K562 (cell line): ENCODE data around the gene CYB5D1. TPM values are rescaled to one million over a fixed set of nuclear protein-coding genes. Genes with fewer than 3 reads are reported as not detected.

Experiments
- CGGBP1 ChIP-seq: fragments of 250-450 bp; sonication (Bioruptor Pico); IDR thresholded peaks from 2 replicates; pipeline ENCODE4 v1.9.0; 2021; ENCODE audit warnings: mild to moderate bottlenecking
- ELK1 ChIP-seq: sonication (generic); formaldehyde crosslinking; IDR thresholded peaks from 2 replicates; pipeline ENCODE4 v1.8.1; 2022; ENCODE audit warnings: missing genetic modification reagents
- GTF3C2 ChIP-seq: IDR thresholded peaks from 3 replicates; pipeline ENCODE4 v1.6.1; 2011; ENCODE audit warnings: borderline replicate concordance, mild to moderate bottlenecking, moderate library complexity; ENCODE audit not compliant: insufficient read length; ENCODE audit errors: extremely low read depth
- HMGN3 ChIP-seq: IDR thresholded peaks from 2 replicates; pipeline ENCODE4 v1.6.1; 2011; ENCODE audit warnings: borderline replicate concordance, low read depth, mild to moderate bottlenecking, mixed read lengths, low read length; ENCODE audit not compliant: insufficient read length; ENCODE audit errors: extremely low read depth
- KLF1 ChIP-seq: fragments of 450-650 bp; IDR thresholded peaks from 2 replicates; pipeline ENCODE4 v1.6.1; 2016; ENCODE audit warnings: missing genetic modification characterization, missing compliant biosample characterization
- NEUROD1 ChIP-seq: fragments of 150-350 bp; IDR thresholded peaks from 2 replicates; pipeline ENCODE4 v1.6.1; 2014; ENCODE audit warnings: borderline replicate concordance, low read length, low read depth; ENCODE audit not compliant: partially characterized antibody
- PHTF2 ChIP-seq: fragments of 250-450 bp; sonication (Bioruptor Pico); IDR thresholded peaks from 2 replicates; pipeline ENCODE4 v1.5.0; 2021; ENCODE audit warnings: mild to moderate bottlenecking
- RBM17 ChIP-seq: fragments of 200-400 bp; formaldehyde crosslinking; IDR thresholded peaks from 2 replicates; pipeline ENCODE4 v1.6.1; 2017; ENCODE audit warnings: low read depth, mild to moderate bottlenecking, low read length, borderline replicate concordance
- SNIP1 ChIP-seq: fragments of 450-650 bp; IDR thresholded peaks from 2 replicates; pipeline ENCODE4 v1.7.1; 2017; ENCODE audit warnings: low read depth, mild to moderate bottlenecking
- SREBF1 ChIP-seq: fragments of 150-350 bp; IDR thresholded peaks from 2 replicates; pipeline ENCODE4 v1.6.1; 2014; ENCODE audit warnings: antibody characterized with exemption, low read depth, low read length, borderline replicate concordance
- STAG1 ChIP-seq: sonication (generic); formaldehyde crosslinking; IDR thresholded peaks from 2 replicates; pipeline ENCODE4 v1.5.0; 2020; ENCODE audit warnings: missing genetic modification reagents, borderline replicate concordance
- TGIF2 ChIP-seq: sonication (generic); formaldehyde crosslinking; IDR thresholded peaks from 2 replicates; pipeline ENCODE4 v1.8.1; 2022; ENCODE audit warnings: mild to moderate bottlenecking, missing genetic modification reagents, moderate library complexity
- ZKSCAN8 ChIP-seq: fragments of 200-800 bp; sonication (Bioruptor generic); IDR thresholded peaks from 2 replicates; pipeline ENCODE4 v1.6.1; 2016; ENCODE audit warnings: missing genetic modification characterization, missing compliant biosample characterization
- ZNF175 ChIP-seq: fragments of 200-800 bp; sonication (Bioruptor generic); IDR thresholded peaks from 2 replicates; pipeline ENCODE4 v1.6.1; 2016; ENCODE audit warnings: low read depth, mild to moderate bottlenecking, missing genetic modification characterization, missing compliant biosample characterization
- ZNF3 ChIP-seq: fragments of 250-450 bp; sonication (Bioruptor Pico); IDR thresholded peaks from 2 replicates; pipeline ENCODE4 v1.5.0; 2021; ENCODE audit warnings: mild to moderate bottlenecking, moderate library complexity
- polyA plus RNA-seq, 8 experiments: library from polyadenylated mRNA; depleted of rRNA in 4 of 8; stranded (reverse) in 5 of 8; unstranded in 3 of 8; fragments of >200 nt; fragmentation: Nextera tagmentation in 2 of 8; fragmentation: Illumina TruSeq in 1 of 8; extraction: Ambion mirVana in 2 of 8; extraction: Trizol in 1 of 8; gene quantifications; 2 replicates each; pipeline versions ENCODE4 v1.2.1 to v1.2.3, GENCODE V29; 2011 to 2014; ENCODE audit warnings: inconsistent platforms in 1 of 8, missing spikeins in 1 of 8
- total RNA-seq, 7 experiments: library from RNA; depleted of rRNA in 6 of 7; stranded (reverse); fragments of >200 nt in 6 of 7; fragmentation: Illumina TruSeq in 2 of 7; extraction: Trizol in 2 of 7; gene quantifications; 2 replicates each; pipeline versions ENCODE4 v1.2.1 to v1.2.3, GENCODE V29; 2011 to 2021; ENCODE audit warnings: low replicate concordance in 1 of 7
- TF ChIP-seq, protein P1 (sequence below): sonication (generic); formaldehyde crosslinking; IDR thresholded peaks from 2 replicates; pipeline ENCODE4 v1.8.1; 2023; ENCODE audit warnings: mild to moderate bottlenecking, missing genetic modification reagents
- TF ChIP-seq, protein P2 (sequence below): fragments of 450-650 bp; IDR thresholded peaks from one replicate; pipeline ENCODE4 v1.6.1; 2018; ENCODE audit warnings: mild to moderate bottlenecking, moderate library complexity; ENCODE audit not compliant: partially characterized antibody
- TF ChIP-seq, protein P3 (sequence below): sonication (generic); formaldehyde crosslinking; IDR thresholded peaks from 2 replicates; pipeline ENCODE4 v1.9.0; 2022; ENCODE audit warnings: mild to moderate bottlenecking, missing genetic modification reagents
- TF ChIP-seq, protein P4 (sequence below): fragments of 250-450 bp; sonication (Bioruptor Pico); IDR thresholded peaks from 2 replicates; pipeline ENCODE4 v1.5.0; 2021

The CYB5D1 gene
- total and polyA plus RNA-seq, 9 of the 15 experiments (the other 6 are each of a cell fraction or from before 2014, with no cell fraction given) = 2.4 to 7.9 (median 5.7) TPM

- TF ChIP-seq, protein P1, sequence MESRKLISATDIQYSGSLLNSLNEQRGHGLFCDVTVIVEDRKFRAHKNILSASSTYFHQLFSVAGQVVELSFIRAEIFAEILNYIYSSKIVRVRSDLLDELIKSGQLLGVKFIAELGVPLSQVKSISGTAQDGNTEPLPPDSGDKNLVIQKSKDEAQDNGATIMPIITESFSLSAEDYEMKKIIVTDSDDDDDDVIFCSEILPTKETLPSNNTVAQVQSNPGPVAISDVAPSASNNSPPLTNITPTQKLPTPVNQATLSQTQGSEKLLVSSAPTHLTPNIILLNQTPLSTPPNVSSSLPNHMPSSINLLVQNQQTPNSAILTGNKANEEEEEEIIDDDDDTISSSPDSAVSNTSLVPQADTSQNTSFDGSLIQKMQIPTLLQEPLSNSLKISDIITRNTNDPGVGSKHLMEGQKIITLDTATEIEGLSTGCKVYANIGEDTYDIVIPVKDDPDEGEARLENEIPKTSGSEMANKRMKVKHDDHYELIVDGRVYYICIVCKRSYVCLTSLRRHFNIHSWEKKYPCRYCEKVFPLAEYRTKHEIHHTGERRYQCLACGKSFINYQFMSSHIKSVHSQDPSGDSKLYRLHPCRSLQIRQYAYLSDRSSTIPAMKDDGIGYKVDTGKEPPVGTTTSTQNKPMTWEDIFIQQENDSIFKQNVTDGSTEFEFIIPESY (CRISPR knock-in tag) = no peak
- TF ChIP-seq NEUROD1 = no peak
- TF ChIP-seq KLF1 (tag) = no peak
- TF ChIP-seq HMGN3 = peak; percentile 72
- no peak for TF ChIP-seq CGGBP1 (CRISPR knock-in tag)
- no peak for TF ChIP-seq STAG1 (CRISPR knock-in tag)
- TF ChIP-seq ZKSCAN8 (CRISPR knock-in tag) = no peak
- TF ChIP-seq RBM17 = no peak
- TF ChIP-seq ZNF175 (CRISPR knock-in tag) = no peak
- no peak for TF ChIP-seq SNIP1
- TF ChIP-seq, protein P2, sequence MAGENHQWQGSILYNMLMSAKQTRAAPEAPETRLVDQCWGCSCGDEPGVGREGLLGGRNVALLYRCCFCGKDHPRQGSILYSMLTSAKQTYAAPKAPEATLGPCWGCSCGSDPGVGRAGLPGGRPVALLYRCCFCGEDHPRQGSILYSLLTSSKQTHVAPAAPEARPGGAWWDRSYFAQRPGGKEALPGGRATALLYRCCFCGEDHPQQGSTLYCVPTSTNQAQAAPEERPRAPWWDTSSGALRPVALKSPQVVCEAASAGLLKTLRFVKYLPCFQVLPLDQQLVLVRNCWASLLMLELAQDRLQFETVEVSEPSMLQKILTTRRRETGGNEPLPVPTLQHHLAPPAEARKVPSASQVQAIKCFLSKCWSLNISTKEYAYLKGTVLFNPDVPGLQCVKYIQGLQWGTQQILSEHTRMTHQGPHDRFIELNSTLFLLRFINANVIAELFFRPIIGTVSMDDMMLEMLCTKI = no peak
- TF ChIP-seq, protein P3, sequence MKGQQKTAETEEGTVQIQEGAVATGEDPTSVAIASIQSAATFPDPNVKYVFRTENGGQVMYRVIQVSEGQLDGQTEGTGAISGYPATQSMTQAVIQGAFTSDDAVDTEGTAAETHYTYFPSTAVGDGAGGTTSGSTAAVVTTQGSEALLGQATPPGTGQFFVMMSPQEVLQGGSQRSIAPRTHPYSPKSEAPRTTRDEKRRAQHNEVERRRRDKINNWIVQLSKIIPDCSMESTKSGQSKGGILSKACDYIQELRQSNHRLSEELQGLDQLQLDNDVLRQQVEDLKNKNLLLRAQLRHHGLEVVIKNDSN (CRISPR knock-in tag) = peak; percentile 77
- TF ChIP-seq, protein P4, sequence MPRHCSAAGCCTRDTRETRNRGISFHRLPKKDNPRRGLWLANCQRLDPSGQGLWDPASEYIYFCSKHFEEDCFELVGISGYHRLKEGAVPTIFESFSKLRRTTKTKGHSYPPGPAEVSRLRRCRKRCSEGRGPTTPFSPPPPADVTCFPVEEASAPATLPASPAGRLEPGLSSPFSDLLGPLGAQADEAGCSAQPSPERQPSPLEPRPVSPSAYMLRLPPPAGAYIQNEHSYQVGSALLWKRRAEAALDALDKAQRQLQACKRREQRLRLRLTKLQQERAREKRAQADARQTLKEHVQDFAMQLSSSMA (CRISPR knock-in tag) = no peak
- TF ChIP-seq TGIF2 (CRISPR knock-in tag) = no peak
- no peak for TF ChIP-seq ELK1 (CRISPR knock-in tag)
- no peak for TF ChIP-seq GTF3C2
- no peak for TF ChIP-seq PHTF2 (CRISPR knock-in tag)
- no peak for TF ChIP-seq SREBF1
- TF ChIP-seq ZNF3 = no peak
Measured at GRCh38 chr17:7841915-7842379, 15.9 kb upstream of the CYB5D1 start (continued).
